GM18868 (cell line): ENCODE measurements around the gene ATXN7.

ENCODE experiments used
- ATAC-seq: cut with Tn5 transposase; IDR thresholded peaks from one replicate; pipeline ENCODE4 v1.9.1; 2021; ENCODE audit warnings: mild to moderate bottlenecking, moderate library complexity; ENCODE audit not compliant: unreplicated experiment

Gene ATXN7

GRCh38 chr3:63900459-63900858, 36.8 kb downstream of the ATXN7 start:
- no peak for ATAC-seq

GRCh38 chr3:63905731-63906620, 42.3 kb downstream of the ATXN7 start:
- no peak for ATAC-seq

- ATAC-seq, result no peak
Observed at GRCh38 chr3:63908081-63908736, 44.5 kb downstream of the ATXN7 start.

GRCh38 chr3:63908776-63909175, 45.1 kb downstream of the ATXN7 start:
- no peak for ATAC-seq

- ATAC-seq, result no peak
Observed at GRCh38 chr3:63909431-63909830, 45.8 kb downstream of the ATXN7 start.

GRCh38 chr3:63910001-63910400, 46.3 kb downstream of the ATXN7 start:
- no peak for ATAC-seq

GRCh38 chr3:63910891-63911290, 47.2 kb downstream of the ATXN7 start:
- ATAC-seq, result peak; percentile 26

GRCh38 chr3:63911509-63911872, 47.8 kb downstream of the ATXN7 start:
- no peak for ATAC-seq

- peak; percentile 74 for ATAC-seq
Observed at GRCh38 chr3:63911873-63912767, 48.5 kb downstream of the ATXN7 start, which contains the start of gene SCAANT1. Gene SCAANT1 (minus strand): TSS chr3:63912383.

GRCh38 chr3:63912768-63913588, 49.3 kb downstream of the ATXN7 start:
- peak; percentile 19 for ATAC-seq

GRCh38 chr3:63914312-63914711, 50.6 kb downstream of the ATXN7 start:
- ATAC-seq, result no peak

GRCh38 chr3:63918321-63918720, 54.7 kb downstream of the ATXN7 start:
- ATAC-seq, result no peak

- no peak for ATAC-seq
Observed at GRCh38 chr3:63920001-63920400, 56.3 kb downstream of the ATXN7 start.

- peak; percentile 83 for ATAC-seq
Observed at GRCh38 chr3:63921741-63922482, 58.2 kb downstream of the ATXN7 start.

- ATAC-seq, result no peak
Observed at GRCh38 chr3:63922491-63923199, 59.0 kb downstream of the ATXN7 start.

GRCh38 chr3:63926309-63926708, 62.6 kb downstream of the ATXN7 start:
- ATAC-seq, result no peak

GRCh38 chr3:63927422-63928280, 64.0 kb downstream of the ATXN7 start:
- peak; percentile 88 for ATAC-seq

- ATAC-seq, result no peak
Observed at GRCh38 chr3:63931290-63931689, 67.6 kb downstream of the ATXN7 start.
